ENCODE results near the gene PPFIBP1. TPM values are rescaled to one million over a fixed set of nuclear protein-coding genes. Genes with fewer than 3 reads are reported as not detected.
A peak's percentile ranks its signal among the peaks of the same experiment; 100 is the strongest.
"Not testable (repeated sequence)": the region's sequence is repeated elsewhere in the genome, so short reads cannot be mapped to it uniquely, and the experiment has no call there.

The PPFIBP1 gene
- total and polyA plus RNA-seq, 4 donors: 13.6 to 150 (median 63.1) TPM

- H3K4me3 ChIP-seq: no peak overlapping the region
- ATAC-seq (ENCODE audit: insufficient read depth, low FRiP score): no peak
- H3K27ac ChIP-seq (ENCODE audit: low read depth in 1 of 2, low read length in 1 of 2): peak overlapping the region in 1 of 2 donors; percentile 71
- no peaks in the 10 kb centered on the region for H3K36me3 ChIP-seq (ENCODE audit: control insufficient read depth in 4 of 4, insufficient read depth in 4 of 4, low read length in 4 of 4)
- H3K27me3 ChIP-seq (ENCODE audit: control insufficient read depth in 3 of 3, insufficient read depth in 3 of 3, low read length in 2 of 3): no peaks in the 10 kb centered on the region
- DNase-seq: peak in 2 of 3 donors; percentile 77 to 80
- WGBS, 2 donors: 66 to 79% methylated on average over 5 of the region's 5 CpGs
- H3K4me1 ChIP-seq (ENCODE audit: control insufficient read depth in 5 of 5, insufficient read depth in 5 of 5, low read length in 5 of 5): peaks cover 4 to 54% (median 26%) of the 10 kb centered on the region in 5 donors
- TF ChIP-seq CTCF (IDR thresholded peaks at IDR 0.05; ENCODE audit: control extremely low read depth, extremely low read depth): no peak
- peak overlapping the region in 1 of 2 donors; percentile 26 for H3K9ac ChIP-seq (ENCODE audit: insufficient read depth in 1 of 2, low read length in 2 of 2)
- no peaks in the 10 kb centered on the region for H3K9me3 ChIP-seq (ENCODE audit: control insufficient read depth in 4 of 4, insufficient read depth in 3 of 4, low read length in 3 of 4)
Measured at GRCh38 chr12:27542628-27543027, 18.6 kb downstream of the PPFIBP1 start.

- 84 to 95% methylated on average over 1 of the region's 1 CpG for WGBS, 2 donors
- H3K27me3 ChIP-seq (ENCODE audit: control insufficient read depth in 3 of 3, insufficient read depth in 3 of 3, low read length in 2 of 3): not testable (repeated sequence)
- H3K4me1 ChIP-seq (ENCODE audit: control insufficient read depth in 5 of 5, insufficient read depth in 5 of 5, low read length in 5 of 5): peaks cover 10 to 52% (median 27%) of the 10 kb centered on the region in 5 donors
Measured at GRCh38 chr12:27544858-27545257, 20.9 kb downstream of the PPFIBP1 start.

GRCh38 chr12:27545665-27546064 lies 21.7 kb downstream of the PPFIBP1 start:
- H3K27ac ChIP-seq (ENCODE audit: low read depth in 1 of 2, low read length in 1 of 2): no peak overlapping the region
- 82 to 88% methylated on average over 9 of the region's 9 CpGs for WGBS, 2 donors
- no peaks in the 10 kb centered on the region for H3K27me3 ChIP-seq (ENCODE audit: control insufficient read depth in 3 of 3, insufficient read depth in 3 of 3, low read length in 2 of 3)
- no peak for DNase-seq
- ATAC-seq (ENCODE audit: insufficient read depth, low FRiP score): no peak
- H3K4me3 ChIP-seq: no peak overlapping the region
- no peak for TF ChIP-seq CTCF (IDR thresholded peaks at IDR 0.05; ENCODE audit: control extremely low read depth, extremely low read depth)
- no peaks in the 10 kb centered on the region for H3K36me3 ChIP-seq (ENCODE audit: control insufficient read depth in 4 of 4, insufficient read depth in 4 of 4, low read length in 4 of 4)
- no peaks in the 10 kb centered on the region for H3K9me3 ChIP-seq (ENCODE audit: control insufficient read depth in 4 of 4, insufficient read depth in 3 of 4, low read length in 3 of 4)
- H3K4me1 ChIP-seq (ENCODE audit: control insufficient read depth in 5 of 5, insufficient read depth in 5 of 5, low read length in 5 of 5): peaks cover 10 to 59% (median 33%) of the 10 kb centered on the region in 5 donors
- H3K9ac ChIP-seq (ENCODE audit: insufficient read depth in 1 of 2, low read length in 2 of 2): no peak overlapping the region

More at GRCh38 chr12:27544858-27545257, 20.9 kb downstream of the PPFIBP1 start:
- H3K36me3 ChIP-seq (ENCODE audit: control insufficient read depth in 4 of 4, insufficient read depth in 4 of 4, low read length in 4 of 4); ATAC-seq (ENCODE audit: insufficient read depth, low FRiP score); H3K9me3 ChIP-seq (ENCODE audit: control insufficient read depth in 4 of 4, insufficient read depth in 3 of 4, low read length in 3 of 4); H3K27ac ChIP-seq (ENCODE audit: low read depth in 1 of 2, low read length in 1 of 2); H3K9ac ChIP-seq (ENCODE audit: insufficient read depth in 1 of 2, low read length in 2 of 2); DNase-seq; H3K4me3 ChIP-seq: not testable (repeated sequence)

GRCh38 chr12:27547592-27547991 lies 23.6 kb downstream of the PPFIBP1 start:
- WGBS, 2 donors: 93 to 94% methylated on average over 5 of the region's 5 CpGs
- Histone ChIP-seq H3K4me3 (no peak overlapping the region), H3K36me3 (ENCODE audit: control insufficient read depth in 4 of 4, insufficient read depth in 4 of 4, low read length in 4 of 4) (no peaks in the 10 kb centered on the region), H3K9me3 (ENCODE audit: control insufficient read depth in 4 of 4, insufficient read depth in 3 of 4, low read length in 3 of 4) (no peaks in the 10 kb centered on the region), H3K27ac (ENCODE audit: low read depth in 1 of 2, low read length in 1 of 2) (peak overlapping the region in 1 of 2 donors; percentile 3), H3K4me1 (ENCODE audit: control insufficient read depth in 5 of 5, insufficient read depth in 5 of 5, low read length in 5 of 5) (peaks cover 18 to 67% (median 43%) of the 10 kb centered on the region in 5 donors), H3K27me3 (ENCODE audit: control insufficient read depth in 3 of 3, insufficient read depth in 3 of 3, low read length in 2 of 3) (no peaks in the 10 kb centered on the region), H3K9ac (ENCODE audit: insufficient read depth in 1 of 2, low read length in 2 of 2) (no peak overlapping the region)
- ATAC-seq (ENCODE audit: insufficient read depth, low FRiP score) (no peak), DNase-seq (no peak)
- TF ChIP-seq CTCF (IDR thresholded peaks at IDR 0.05; ENCODE audit: control extremely low read depth, extremely low read depth): no peak

Measured in lung (tissue), 12 donors.